LoVo (cell line): ENCODE results near the gene ANGPTL8.

Source experiments
- DNase-seq: peaks from one replicate; pipeline ENCODE4 v3.0.0-alpha.2; 2016; ENCODE audit warnings: low spot score

ANGPTL8 gene, protein sequence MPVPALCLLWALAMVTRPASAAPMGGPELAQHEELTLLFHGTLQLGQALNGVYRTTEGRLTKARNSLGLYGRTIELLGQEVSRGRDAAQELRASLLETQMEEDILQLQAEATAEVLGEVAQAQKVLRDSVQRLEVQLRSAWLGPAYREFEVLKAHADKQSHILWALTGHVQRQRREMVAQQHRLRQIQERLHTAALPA

DNA sequence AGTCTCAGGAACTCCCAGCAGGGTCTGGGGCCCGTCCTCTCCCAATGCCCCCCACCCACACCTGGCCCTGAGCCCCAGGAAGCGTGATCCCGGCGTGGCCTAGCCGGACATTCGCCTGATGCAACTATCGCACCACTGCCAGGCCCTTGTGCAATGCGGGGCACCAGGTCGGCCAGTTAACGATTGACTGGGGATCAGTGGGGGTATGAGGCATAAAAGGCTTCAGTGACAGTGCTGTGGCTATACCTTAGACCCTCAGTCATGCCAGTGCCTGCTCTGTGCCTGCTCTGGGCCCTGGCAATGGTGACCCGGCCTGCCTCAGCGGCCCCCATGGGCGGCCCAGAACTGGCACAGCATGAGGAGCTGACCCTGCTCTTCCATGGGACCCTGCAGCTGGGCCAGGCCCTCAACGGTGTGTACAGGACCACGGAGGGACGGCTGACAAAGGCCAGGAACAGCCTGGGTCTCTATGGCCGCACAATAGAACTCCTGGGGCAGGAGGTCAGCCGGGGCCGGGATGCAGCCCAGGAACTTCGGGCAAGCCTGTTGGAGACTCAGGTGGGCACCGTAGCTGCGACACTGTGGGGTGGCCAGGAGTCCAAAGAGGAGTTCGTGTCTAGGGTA is at the start of gene ANGPTL8:
Gene ANGPTL8, plus strand, starts transcription at position 243 of the 624 bp plus-strand sequence. Its CDS starts 19 bp downstream, at position 262.
- no peak for DNase-seq

DNA sequence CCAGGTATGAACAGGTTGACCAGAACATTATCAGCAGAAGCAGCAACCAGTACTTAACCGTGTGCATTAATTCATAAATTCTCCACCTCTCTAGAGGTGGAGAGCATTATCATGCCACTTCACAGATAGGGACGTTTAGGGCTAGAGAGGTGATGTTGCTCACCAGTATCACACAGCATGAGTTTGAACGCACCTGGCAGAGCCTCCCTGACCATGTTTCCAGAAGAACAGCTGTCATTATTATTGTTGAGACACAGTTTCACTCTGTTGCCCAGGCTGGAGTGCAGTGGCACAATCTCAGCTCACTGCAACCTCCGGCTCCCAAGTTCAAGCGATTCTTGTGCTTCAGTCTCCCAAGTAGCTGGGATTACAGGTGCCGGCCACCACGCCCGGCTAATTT is 48.9 kb upstream of the ANGPTL8 start:
- DNase-seq = no peak

DNA sequence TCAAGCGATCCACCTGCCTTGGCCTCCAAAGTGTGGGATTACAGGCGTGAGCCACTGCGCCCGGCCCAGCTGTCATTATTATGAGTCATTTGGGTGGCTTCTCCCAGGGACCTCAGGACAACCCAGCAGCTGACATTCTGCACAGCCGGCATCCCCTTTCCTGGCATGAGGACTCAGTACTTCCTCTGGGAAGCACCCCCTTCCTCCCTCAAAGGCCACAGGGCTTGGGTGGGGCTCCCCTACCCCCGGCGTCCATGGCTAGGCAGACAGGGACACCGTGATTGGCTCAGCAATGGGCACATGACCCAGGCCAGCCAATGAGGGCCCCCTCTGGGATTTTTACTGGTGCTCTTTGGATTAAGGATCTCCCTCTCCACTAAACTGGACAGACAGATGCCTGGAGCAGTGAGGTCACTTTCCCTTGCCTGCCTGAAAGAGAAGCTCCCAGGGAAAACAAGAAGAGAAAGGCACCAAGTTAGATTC is 48.1 kb upstream of the ANGPTL8 start:
- peak; percentile 26 for DNase-seq

DNA sequence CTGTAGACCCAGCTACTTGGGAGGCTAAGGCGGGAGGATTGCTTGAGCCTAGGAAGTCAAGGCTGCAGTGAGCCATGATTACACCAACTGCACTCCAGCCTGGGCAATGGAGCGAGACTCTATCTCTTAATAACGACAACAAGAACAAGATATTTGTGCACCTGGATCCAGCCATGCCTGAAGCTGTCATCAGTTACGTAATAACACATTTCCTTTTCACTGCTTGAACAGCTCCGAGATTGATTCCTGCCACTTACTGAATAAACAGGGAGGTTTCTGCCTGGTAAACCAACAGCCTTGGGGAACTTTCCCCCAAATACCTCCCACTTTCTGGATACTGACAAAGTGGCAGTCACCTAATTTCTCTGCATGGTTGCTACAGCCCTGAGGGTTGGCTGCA is 47.5 kb upstream of the ANGPTL8 start:
- DNase-seq = no peak

DNA sequence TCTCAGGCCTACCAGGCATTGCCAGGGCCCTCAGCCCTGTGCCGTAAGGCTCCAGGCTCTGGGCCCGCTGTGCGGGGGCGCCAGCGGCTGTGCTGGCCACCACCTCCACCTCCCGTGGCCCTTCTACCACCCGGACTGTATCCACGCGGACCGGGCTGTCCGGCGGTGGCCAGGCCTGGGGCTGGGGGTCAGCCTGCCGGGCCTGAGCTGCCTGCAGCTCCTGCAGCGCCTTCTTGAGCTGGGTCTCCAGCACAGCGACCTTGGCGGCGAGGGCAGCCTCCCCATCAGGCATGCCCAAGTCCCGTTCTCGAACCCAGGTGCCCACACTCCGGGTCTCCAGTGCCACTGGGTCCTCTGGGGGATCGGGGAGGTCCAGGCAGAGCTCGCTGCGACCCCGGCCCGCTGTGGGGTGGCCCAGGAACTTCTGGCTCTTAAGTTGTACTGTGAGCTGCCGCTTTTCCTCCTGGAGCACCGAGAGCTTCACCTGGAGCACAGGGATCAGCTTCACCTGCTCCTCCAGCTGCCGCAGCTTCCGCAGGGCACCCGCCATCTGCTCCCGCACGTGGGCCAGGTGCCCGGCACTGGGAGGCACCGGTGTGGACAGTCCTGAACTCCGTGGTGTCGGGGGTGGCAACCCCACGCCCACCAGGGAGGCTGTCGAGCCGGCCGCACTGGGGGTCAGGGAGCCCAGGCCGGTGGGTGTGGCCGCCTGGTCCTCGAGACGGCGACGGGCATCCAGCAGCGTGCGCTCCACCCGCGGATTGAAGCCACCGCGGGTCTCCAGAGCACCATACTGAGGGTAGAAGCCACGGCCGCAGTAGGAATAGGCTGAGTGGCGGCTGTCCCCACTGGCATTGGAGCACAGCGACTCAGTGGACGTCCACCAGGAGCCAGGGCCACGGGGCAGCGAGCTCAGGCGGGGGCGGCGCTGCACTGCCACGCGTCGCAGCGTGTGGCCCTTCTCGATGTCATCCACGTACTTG is 46.2 kb upstream of the ANGPTL8 start:
- DNase-seq = no peak

DNA sequence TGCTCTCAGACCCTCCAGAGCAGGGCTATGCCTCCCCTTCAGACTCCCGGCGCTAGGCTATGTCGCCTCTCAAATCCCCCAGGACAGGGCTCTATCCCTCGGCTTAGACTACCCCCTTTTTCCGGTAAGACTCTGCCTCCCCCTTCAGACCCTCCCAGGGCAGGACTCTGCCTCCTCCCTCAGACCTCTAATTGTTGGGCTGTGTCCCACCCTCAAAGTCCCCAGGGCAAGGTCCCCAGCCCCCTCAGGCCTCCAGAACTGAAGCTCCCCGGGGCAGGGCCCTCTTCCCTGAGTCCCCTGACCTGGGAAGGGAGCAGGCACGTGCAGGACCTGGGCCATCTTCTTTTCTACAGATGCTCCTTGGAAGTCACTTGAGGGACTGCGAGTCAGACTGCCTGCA is 45.2 kb upstream of the ANGPTL8 start:
- DNase-seq = no peak

DNA sequence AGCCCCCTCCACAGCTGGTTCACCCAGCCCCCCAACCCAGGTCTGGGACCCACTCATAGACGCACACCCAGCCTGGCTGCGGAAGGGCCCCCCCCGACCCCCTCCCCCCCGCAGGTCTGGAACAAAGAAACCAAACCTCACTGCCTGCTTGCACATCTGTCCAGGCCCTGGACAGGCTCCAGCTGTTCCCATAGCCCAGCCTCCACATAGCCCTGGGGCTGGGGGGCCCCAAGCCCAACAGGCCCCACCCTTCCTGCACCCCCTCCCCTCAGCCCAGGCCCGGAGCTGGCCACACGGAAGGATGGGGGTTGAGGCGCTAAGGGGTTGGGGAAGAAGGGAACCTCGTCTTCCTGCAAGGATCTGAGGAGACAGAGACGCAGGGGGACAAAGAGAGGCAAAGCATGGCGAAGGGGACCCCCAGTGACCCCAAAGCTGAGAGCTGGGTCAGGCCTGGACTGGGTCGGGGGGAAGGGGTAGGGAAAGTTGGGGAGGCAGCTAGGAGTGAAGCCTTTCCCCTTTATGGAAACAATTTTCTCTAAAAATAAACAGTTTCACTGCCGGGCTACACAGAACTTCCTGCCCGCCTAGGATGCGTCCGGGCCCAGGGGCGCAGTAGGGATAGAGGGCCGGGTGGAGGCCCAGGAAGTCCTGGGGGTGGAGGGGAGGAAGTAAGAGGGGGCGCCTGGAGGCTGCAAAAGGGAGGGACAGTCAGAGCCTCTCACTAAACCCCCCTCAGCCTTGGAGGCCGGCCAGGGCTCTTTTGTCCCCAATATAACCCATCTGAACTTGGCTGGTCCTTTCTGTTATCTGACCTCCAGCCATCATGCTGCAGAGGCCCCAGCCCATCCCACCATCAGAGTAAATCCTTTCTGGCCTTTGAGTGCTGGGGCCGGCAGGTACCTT is 44.5 kb upstream of the ANGPTL8 start:
- DNase-seq = no peak

DNA sequence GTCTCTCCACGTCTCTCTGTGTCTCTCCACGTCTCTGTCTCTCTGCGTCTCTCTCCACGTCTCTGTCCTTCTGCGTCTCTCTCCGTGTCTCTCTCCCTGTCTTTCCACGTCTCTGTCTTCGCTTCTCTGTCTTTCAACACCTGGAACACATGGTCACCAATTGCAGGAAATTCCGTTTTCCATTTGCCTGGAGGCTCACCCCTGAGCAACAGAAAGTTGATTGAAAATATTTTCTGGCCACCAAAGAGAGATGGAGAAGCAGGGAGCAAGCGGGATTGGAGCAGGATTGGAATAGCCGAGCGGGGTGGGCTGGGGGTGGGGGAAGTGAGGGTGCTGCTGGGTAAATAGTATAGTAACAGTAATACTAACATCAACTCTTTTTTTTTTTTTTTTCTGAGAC is 43.7 kb upstream of the ANGPTL8 start:
- DNase-seq = no peak

DNA sequence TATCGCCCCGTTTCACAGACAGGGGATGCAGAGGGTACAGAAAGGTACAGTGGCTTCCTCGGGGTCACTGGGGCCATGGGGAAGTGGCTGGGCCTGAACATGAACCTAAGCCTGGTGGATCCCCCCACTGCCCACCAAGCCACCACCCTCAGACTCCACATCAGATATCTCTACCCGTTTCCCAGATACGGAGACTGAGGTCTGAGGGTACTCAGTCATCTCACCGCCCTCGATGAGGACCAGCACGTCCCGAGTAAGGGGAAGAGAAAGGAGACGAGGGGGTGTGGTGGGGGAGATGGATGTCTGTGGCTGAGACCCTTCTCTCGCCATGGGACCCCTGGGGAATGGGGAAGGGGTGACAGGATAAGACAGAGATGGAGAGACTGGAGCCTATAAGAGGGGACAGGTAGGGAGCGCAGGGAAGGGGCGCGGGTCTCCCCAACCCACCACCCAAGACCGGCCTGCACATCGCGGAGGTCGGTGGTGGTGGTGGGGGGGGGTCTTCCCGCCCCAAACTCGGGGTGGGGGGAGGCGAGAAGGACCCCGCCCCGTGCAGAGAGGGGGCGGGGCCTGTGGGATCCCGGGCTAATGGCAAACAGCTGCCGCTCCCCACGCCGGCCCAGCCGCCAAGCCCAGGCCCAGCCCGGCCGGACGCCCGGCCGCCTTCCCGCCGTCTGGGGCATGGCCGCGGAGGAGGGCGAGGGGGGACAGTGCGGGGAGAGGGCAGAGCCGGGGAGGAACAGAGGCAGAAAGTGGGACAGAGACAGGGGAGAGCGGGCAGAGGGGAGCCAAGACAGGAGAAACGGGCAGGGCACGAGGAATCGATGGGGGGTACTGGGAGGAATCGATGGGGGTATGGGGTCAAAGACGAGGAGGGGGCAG is 42.8 kb upstream of the ANGPTL8 start:
- no peak for DNase-seq

DNA sequence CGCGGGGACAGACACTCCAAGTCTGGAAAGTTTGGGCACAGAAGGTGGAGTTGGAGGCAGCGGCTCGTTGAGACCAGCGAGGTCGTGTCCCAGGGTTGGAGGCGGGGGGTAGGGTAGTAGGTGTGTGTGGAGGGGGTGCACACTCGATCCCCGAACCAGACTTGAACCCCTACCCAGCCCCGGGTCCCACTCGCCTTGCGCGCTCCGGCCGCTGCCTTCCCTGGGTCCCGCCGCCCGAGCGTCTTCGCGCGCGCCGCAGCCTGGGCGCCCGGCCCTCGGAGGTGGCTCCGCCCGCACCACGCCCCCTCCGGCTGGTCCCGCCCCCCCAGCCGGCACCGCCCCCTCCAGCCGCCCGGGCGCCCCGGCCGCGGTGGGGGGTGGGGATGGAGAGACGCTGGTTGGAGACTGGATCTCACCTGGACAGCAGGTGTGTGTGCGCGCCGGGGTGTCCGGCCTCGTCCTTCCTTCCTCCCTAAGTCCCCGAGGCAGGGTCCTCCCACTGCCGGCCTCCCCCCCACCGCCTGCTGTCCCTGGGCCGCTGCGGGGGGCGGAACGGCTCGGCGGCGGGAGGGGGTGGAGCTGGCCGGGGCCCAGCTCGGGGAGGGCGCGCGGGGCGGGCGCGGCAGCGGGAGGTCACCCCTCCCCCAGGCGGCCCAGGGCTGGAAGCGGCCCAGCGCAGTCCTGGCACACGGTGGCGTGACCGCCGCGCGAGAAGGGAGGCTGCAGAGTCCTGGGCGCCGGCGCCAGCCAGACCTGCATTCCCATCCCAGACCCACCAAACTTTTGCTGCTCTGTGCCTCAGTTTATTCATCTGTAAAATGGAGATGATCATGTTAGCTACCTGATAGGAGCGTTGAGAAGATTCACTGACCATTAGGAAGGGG is 41.9 kb upstream of the ANGPTL8 start, which contains the start of gene KANK2:
Gene KANK2, minus strand, starts transcription at position 255 of the 884 bp plus-strand sequence. CDS start 3,034 bp downstream, outside the sequence.
- peak; percentile 85 for DNase-seq

DNA sequence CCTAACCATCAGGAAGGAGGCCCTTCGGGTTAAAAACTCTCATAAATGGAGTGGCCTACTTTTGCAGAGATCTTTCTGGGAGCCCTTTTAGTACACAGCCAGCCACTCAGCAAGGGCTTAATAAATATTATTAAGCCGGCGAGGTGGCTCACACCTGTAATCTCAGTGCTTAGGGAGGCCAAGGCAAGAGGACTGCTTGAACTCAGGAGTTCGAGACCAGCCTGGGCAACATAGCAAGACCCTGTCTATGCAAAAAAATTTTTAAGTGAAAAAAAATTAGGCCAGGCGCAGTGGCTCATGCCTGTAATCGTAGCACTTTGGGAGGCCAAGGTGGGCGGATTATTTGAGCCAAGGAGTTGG is 41.3 kb upstream of the ANGPTL8 start:
- DNase-seq = no peak

DNA sequence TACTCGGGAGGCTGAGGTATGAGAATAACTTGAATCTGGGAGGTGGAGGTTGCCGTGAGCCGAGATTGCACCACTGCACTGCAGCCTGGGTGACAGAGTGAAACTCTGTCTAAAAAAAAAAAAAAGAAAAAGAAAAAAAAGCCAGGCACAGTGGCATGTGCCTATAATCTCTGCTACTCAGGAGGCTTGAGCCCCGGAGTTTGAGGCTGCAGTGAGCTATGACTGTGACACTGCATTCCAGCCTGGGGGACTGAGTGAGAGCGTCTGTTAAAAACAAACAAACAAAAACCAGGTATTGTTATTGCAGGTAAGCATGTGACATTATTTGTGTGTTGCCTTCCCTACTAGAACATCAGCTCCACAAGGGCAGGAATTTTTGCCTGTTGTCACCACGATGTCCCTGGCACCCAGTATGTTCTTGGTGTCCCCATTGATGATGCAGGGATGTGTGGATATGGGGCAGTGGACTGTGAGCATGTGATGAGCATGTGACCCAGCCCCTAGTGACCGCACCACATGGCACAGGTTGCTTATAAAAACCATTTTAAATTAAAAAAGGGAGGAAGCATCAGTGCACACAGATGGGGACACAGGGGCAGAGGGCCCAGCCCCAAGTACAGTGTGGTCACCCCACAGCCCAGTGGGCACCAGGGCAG is 40.5 kb upstream of the ANGPTL8 start:
- no peak for DNase-seq

DNA sequence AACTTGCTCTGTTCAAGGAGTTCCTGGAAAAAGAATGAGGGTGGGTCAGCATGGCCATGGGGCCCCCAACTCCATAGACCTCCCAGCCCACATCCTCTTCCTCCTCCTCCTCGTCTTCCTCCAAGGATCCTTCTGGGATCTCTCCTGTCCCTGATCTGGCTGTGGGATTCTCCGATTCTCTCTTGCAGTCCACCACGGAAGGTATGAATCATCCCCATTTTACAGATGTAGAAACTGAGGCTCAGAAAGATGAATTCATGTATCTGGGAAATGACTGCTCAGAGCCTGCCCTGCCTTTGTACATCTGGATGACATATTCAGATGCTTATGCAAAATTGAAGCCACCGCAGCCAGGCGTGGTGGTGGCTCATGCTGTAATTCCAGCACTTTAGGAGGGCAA is 39.9 kb upstream of the ANGPTL8 start:
- no peak for DNase-seq

DNA sequence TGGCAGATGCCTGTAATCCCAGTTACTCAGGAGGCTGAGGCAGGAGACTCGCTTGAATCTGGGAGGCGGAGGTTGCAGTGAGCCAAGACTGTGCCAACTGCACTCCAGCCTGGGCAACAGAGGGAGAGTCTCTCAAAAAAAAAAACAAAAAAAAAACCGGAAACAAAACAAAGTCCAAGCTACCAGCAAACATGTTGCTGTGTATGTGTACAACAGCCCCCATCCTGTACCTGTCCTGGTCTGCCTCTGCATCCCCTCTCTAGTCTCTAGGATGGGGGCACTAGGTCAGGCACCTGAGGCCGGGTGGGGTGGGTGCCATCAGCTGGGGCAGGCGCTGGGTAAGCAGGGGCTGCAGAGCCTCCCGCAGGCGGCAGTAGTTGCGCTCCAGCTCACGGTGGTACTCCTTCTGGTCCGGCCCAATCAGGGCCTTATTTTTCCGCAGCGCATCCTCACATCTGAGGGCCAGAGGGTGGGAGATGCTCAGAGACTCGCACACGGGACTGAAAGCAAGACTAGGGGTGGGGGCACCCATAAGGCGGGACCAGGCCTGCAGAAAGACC is 39.3 kb upstream of the ANGPTL8 start:
- no peak for DNase-seq

DNA sequence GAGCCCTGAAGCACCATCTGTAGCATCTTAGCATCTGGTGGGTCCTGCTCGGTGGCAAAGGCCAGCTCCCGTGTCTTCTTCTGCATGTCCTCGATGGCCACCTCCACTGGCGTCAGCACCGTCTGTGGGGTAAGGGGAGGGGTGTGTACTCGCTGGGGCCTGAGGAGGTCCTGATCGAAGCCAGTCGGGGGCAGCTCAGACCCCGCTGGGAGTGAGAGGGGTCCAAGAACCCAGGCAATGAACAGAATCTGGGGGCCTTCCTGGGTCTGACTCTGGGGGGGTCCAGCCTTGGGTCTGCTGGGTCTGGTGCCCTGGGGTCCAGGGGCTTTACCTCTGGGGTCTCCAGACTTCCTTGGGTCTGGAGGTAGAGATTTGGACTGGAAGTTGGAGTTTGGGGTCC is 38.5 kb upstream of the ANGPTL8 start:
- DNase-seq = no peak

DNA sequence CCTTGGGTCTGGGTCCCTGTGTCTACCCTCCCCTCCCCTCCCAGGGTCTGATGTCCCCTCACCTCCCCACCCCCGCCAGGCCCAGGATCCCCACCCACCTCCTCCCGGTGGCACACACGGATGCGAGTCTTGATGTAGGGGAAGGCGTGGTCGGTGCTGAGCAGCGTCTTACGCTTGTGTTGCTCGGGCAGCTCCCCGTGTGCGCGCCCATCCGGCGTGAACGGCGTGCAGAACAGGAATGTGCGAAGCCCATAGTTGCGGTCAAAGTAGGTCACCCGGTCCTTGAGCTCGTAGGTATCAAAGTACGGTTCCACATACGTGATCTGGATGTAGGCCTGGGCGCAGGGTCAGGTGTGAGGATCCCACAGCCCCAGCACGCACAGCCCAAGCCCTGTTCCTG is 37.6 kb upstream of the ANGPTL8 start:
- DNase-seq = no peak

DNA sequence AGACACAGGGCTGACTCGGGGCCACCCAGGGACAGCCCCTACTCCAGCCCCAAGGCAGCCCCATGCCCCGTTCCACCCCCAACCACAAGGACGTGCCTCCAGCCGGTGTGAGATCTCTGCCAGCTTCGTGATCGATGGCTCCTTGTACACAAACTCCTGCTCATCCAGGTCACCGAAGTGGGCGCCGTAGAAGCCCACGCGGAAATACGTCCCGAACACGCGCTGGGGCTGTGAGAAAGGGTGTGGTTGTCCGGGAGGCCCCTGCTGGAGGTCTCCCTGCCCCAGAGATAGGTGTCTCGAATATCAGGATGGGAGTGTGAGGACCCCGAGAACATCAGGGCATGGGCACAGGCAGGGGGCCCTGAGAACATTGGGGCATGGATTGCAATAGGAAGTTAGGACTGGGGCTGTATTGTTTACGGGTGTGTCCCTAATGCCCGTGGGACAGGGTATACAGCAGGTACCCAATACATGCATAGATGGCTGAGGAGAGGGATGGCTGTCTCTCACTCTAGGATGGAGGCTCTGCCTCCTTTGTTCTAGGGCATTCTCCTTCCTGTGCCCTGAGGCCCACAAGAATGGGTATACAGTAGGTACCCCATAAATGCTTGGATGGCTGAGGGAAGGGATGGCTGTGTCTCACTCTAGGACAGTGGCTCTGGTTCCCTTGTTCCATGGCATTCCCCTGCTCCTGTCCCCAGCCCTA is 36.8 kb upstream of the ANGPTL8 start:
- DNase-seq = no peak
